Medulla oblongata (tissue), 1 donor: ENCODE data around the gene LRRFIP2.
A peak's percentile ranks its signal among the peaks of the same experiment; 100 is the strongest.
"Not testable (repeated sequence)": the region's sequence is repeated elsewhere in the genome, so short reads cannot be mapped to it uniquely, and the experiment has no call there.

Experiments
- DNase-seq: peaks from one replicate; pipeline ENCODE4 v3.0.0-alpha.2; 2015; ENCODE audit errors: extremely low spot score

Gene LRRFIP2, protein sequence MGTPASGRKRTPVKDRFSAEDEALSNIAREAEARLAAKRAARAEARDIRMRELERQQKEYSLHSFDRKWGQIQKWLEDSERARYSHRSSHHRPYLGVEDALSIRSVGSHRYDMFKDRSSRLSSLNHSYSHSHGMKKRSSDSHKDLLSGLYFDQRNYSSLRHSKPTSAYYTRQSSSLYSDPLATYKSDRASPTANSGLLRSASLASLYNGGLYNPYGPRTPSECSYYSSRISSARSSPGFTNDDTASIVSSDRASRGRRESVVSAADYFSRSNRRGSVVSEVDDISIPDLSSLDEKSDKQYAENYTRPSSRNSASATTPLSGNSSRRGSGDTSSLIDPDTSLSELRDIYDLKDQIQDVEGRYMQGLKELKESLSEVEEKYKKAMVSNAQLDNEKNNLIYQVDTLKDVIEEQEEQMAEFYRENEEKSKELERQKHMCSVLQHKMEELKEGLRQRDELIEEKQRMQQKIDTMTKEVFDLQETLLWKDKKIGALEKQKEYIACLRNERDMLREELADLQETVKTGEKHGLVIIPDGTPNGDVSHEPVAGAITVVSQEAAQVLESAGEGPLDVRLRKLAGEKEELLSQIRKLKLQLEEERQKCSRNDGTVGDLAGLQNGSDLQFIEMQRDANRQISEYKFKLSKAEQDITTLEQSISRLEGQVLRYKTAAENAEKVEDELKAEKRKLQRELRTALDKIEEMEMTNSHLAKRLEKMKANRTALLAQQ

DNA sequence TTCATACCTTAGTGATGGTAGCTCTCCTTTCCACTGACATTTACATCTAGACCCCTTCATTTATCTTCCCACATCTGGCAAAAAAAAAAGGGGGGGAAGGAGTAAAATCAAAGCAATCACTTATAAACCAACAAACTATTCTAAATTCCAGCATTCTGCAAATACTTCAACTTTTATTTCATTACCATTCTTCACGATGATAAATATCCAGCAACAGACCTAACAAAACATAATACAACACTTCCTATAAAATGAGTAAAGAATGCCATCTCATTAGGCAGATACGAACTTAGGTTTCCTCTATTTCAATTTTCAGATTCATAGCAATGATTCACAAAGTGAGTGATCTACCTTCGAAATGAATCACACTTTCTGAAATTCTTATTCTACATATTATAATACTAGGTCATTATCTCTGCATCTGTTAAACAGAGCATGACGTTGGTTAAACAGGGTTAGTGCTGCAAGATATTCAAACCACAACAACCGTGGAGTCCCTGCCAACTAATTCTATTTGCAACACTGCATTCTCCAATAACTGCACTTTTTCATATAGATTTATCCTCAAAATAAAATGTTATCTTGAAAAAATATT, at the start of gene LRRFIP2:
TSS of gene LRRFIP2 (minus strand) at position 51 of the 595 bp plus-strand sequence. CDS start 25,599 bp downstream, outside the sequence.
- DNase-seq = peak; percentile 23

GRCh38 chr3:37223576-37223975, 49.2 kb upstream of the LRRFIP2 start:
- no peak for DNase-seq

GRCh38 chr3:37223141-37223558, 48.8 kb upstream of the LRRFIP2 start:
- no peak for DNase-seq

DNA sequence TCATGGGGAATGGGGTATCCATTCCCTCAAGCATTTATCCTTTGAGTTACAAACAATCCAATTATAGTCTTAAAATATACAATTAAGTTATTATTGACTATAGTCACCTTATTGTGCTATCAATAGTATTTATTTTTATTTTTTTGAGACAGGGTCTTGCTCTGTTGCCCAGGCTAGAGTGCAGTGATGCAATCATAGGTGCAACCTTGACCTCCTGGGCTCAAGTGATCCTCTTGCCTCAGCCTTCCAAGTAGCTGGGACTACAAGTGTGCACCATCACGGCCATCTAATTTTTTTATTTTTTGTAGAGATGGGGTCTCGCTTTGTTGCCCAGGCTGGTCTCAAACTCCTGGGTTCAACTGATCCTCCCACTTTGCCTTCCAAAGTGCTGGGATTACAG, 48.2 kb upstream of the LRRFIP2 start:
- DNase-seq = not testable (repeated sequence)

- DNase-seq = no peak
Measured at GRCh38 chr3:37221407-37221806, 47.0 kb upstream of the LRRFIP2 start.

DNA sequence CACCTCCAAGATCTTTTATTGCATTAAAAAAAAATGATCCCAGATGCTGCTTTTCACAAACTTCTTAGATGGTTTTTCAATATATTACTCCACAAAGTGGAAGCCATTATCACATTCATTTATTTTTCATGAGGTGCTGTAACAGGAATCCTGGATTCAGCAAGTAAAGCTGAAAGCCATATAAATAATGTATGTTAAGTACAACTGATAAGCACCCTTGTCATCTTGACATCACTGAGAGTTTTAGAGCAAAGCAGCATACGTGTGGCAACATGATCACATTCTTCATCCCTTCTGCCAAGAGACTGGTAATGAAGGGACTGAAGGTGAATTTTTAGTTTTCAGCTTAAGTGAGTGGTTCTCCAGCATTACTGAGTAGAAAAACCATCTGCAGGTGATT, 44.9 kb upstream of the LRRFIP2 start:
- no peak for DNase-seq

DNA sequence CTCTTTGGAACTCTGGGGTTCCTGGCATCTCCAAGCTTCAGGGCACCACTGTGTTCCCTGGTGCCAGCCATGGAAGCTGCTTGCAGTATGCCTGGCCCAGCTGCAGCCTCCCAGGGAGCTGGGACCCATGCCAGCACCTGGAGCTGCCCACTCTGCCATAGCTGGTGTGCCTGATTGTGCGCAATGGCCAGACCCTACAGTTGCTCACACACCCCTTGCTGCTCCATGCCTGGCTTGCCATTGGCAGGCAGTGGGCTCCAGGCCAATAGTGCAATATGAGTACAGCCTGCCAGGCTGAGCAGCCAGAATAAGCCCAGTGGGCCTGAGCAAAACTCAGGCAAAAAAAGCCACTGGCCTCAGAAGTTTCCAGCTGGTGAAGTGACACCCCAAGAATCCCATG, 43.8 kb upstream of the LRRFIP2 start:
- no peak for DNase-seq

GRCh38 chr3:37217098-37217849, 42.9 kb upstream of the LRRFIP2 start:
- no peak for DNase-seq

- DNase-seq = no peak
Measured at GRCh38 chr3:37216597-37217097, 42.3 kb upstream of the LRRFIP2 start.

- DNase-seq = no peak
Measured at GRCh38 chr3:37214076-37214475, 39.7 kb upstream of the LRRFIP2 start.

DNA sequence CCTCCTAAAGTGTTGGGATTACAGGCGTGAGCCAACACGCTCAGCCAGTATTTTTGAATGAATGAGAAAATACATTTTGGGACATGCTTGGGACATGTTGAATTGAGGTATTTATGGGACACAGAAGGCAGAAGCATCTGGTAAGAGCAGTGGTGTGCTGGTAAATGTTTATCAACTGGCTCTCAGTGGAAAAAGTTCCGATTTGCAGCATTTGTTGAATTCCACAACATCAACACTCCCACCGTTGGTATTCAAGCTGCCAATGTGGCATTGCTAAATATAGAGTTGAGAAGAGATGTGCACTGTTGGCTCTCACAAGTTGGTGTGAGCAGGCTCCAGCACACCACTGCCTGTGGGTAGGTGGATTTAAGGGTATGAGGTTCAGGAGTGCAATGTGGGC, 35.8 kb upstream of the LRRFIP2 start:
- DNase-seq = no peak

GRCh38 chr3:37208576-37208975, 34.2 kb upstream of the LRRFIP2 start:
- not testable (repeated sequence) for DNase-seq

GRCh38 chr3:37208008-37208407, 33.6 kb upstream of the LRRFIP2 start:
- DNase-seq = not testable (repeated sequence)

DNA sequence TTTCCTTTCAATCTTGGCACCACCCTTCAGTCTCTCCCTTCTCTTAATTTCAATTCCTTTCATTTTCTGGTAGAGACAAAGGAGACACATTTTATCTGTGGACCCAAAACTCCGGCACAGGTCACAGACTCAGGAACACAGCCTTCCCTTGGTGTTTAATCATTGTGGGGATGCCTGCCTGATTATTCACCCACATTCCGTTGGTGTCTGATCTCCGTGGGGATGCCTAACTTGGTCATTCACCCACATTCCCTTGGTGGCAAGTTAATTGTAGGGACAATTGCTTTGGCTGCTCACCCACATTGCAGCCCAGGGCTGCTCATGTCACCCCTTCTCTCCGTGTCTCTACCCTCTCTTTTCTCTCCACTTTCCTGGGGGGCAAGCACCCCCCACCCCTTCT, 31.7 kb upstream of the LRRFIP2 start:
- not testable (repeated sequence) for DNase-seq

DNA sequence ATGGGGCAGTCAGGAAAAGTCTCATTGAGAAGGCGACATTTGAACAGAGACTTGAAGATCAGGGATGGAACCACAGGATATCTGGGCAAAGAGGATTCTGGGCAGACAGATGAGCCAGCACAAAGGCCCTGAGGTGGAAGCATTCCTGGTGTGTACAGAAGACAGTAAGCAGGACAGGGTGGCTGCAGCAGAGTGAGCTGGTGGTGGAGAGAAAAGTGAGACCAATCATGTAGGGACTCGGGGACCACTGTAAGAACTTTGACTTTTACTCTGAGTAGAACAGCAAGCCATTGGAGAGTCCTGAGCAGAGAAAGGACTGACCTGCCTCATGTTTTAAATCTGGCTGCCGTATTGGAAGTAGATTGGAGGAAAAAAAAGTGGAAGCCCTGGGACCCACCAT, 29.9 kb upstream of the LRRFIP2 start:
- DNase-seq = no peak

GRCh38 chr3:37202035-37202434, 27.7 kb upstream of the LRRFIP2 start:
- DNase-seq = peak; percentile 57

GRCh38 chr3:37200141-37200540, 25.8 kb upstream of the LRRFIP2 start:
- no peak for DNase-seq

DNA sequence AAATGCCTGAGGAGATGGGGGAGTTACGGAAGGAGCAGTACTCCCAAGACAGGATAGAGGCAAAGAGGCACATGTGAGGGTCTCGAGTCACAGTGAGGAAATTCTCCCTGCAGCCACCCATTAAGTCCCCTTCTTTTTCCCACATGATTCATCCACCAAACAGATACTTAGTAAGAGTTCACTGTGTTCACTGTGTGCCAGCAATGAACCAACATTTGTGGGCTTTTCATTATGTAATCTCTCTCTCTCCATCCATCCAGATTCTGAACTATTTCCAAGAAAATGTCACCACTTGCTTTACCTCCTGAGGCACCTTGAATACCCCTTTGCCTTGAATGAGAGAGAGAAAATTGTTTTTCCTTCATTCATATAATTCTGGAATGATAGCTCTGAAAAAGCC, 24.6 kb upstream of the LRRFIP2 start:
- no peak for DNase-seq

- DNase-seq = no peak
Measured at GRCh38 chr3:37198547-37198946, 24.2 kb upstream of the LRRFIP2 start.

DNA sequence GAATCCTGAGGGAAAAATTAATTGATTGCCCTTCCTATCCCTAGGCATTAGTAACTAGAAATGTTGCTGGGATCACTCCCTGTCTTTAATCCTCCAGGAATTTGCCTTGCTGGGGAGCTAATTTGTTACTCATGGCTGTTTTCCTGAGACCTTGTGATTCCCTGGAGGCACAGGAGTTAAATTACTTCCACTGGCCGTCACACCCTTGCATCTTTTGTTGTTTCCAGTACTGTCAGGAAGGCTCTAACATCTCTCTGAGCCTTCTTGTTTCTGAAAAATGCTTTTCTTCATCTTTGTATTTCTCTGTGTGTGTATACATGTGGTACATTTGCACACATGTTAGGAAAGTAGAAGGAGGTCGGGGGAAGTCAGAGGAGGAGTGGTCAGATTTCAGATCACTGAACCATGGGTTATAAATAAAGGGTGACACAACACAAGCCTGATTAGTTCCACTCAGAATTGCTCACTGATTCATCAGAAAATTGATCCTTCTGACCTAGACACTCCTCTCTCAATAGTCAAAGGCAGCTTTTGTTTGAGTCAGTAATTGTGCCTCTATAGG, 23.5 kb upstream of the LRRFIP2 start:
- DNase-seq = no peak

- DNase-seq = no peak
Measured at GRCh38 chr3:37194533-37194932, 20.2 kb upstream of the LRRFIP2 start.
